Activated T-helper 1 cell treated with Interleukin-2 at 50 U/mL for 16 hours (primary cell): ENCODE data around the gene HNRNPK.

Experiments used
- DNase-seq: peaks from one replicate; pipeline ENCODE4 v3.0.0-alpha.2; 2020; ENCODE audit warnings: low read depth

Gene HNRNPK

DNA sequence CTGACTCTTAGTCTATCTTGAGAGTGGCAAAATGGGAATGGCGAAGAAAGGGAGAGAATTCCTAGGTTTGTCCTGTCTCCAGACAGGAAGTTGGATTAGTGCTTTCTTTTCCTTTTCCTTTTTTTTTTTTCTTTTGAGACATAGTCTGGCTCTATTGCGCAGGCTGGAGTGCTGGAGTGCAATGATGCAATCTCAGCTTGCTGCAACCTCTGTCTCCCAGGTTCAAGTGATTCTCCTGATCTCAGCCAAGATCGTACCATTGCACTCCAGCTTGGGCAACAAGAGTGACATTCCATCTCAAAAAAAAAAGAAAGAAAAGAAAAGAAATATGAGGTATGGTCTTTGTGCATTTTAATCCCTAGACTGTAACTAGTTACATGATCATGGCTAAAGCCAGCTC, 46.2 kb downstream of the HNRNPK start:
- no peak for DNase-seq

DNA sequence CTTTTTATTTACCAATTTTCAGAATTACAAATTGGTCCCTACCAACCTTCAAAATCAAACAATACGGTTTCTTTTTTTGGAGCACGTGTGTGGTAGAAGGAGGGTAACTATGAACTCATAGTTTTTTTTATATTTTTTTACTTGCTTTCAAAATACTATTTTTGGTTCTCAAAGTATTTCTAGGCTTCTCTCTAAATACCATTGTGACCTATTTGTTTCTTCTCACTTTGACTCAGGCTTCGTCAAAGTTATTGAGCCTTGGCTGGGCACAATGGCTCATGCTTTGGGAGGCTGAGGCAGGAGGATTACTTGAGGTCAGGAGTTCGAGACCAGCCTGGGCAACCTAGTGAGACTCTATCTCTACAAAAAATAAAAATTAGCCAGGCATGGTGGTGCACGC, 47.2 kb downstream of the HNRNPK start:
- no peak for DNase-seq

DNA sequence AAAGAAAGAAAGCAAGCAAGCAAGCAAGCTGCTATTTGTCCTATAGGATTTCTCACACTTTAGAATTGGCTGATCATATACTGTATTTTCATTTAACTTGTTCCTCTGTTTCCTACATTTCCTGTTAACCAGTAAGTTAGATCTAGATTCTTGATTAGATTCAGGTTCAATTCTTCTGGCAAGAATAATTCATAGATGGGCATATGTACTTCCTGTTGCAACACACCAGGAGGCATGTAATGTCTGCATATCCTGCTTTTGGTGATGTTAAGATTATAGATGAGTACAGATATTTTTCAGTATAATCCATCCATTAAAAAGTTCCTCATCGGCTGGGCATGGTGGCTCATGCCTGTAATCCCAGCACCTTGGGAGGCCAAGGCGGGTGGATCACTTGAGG, 48.0 kb downstream of the HNRNPK start:
- DNase-seq, result no peak

DNA sequence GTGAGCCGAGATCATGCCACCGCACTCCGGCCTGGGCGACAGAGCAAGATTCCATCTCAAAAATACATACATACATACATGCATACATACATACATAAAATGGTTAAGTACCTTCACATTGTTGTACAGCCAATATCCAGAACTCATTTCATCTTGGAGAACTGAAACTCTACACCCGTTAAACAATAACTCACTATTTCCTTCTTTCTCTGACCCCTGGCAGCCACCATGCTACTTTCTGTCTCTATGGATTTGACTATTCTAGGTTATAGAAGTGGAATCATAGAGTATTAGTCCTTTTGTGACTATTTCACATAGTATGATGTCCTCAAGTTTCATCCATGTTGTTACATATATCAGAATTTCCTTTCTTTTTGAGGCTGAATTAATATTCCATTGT, 49.1 kb downstream of the HNRNPK start:
- no peak for DNase-seq

GRCh38 chr9:83927591-83927990, 52.4 kb downstream of the HNRNPK start:
- no peak for DNase-seq

DNA sequence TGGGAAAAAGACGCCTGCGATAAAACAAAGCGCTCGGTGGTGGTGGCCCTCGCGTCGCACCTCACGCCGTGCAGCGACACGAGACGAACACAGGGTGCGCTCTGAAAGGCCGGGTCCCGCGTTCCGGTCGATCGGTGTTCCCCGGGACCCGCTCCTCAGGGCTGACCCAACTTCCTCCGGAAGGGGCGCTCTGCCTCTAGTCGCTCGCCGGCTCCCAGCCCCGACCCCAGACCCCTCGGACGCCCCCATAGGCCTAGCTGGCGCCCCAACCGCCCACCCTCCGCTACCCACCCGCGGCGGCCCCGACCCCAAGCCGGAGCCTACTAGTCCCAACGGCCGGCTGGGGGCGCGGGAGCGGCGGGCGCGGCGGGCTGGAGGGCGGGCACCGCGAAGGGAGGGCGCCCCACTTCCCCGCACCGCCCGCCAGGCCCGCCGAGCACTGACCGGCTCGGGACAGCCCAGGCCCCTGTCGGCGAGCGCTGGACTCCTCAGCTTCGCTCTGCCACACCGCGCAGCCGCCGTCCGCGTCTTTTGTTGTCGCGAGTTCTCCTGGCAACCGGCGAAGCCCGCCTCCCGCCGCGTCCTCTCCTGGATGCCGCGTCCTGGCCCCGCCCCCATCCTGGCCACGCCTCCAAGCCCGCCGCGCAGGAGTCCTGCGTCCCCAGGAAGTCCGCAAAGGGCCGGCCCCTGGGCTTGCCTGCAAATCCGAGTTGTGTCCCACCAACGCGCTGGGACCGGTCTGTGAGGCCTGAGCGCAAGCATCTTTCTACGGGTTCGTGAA, 58.9 kb downstream of the HNRNPK start, which contains the start of gene KIF27:
KIF27 (minus strand) TSS at position 506 of the 781 bp plus-strand sequence. CDS start 5,841 bp downstream, outside the sequence.
- DNase-seq, result peak; percentile 92

DNA sequence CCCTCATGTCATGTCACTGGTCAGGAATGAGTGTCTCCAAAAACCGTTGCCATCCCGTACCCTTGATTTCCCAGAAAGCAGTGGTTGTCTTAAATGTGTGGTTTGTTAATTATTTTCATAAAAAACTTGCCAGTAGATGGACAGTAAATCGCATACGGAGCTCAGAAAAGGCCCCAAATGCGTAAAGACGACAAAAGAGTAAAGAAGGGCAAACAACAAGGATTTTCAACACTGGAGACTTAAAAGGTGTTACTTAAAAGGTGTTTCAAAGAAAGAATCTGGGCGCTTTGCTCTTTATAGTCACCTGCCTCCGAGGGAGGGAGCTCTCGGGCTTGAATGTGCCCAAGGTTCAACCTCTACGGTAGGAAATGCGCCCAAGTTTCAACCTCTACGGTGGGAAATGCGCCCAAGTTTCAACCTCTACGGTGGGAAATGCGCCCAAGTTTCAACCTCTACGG, 59.5 kb downstream of the HNRNPK start:
- DNase-seq, result no peak

DNA sequence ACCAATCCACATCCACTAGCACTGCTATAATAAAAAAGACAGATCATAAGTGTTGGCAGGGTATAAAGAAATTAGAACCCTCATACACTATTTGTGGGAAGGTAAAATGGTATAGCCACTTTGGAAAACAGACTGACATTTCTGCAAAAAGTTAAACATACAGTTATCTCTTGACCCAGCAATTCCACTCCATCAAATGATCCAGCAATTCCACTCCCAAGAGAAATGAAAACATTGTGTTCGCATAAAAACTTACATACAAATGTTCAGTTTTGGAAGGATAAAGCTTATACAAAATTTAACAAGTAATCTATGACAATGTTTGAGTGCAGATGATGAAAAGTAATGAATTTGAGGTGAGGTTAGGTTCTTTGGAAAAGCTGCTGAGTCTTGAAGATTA, 60.9 kb downstream of the HNRNPK start:
- DNase-seq, result no peak
